Measurements from ENCODE around the gene PCP4.

The PCP4 gene

DNA sequence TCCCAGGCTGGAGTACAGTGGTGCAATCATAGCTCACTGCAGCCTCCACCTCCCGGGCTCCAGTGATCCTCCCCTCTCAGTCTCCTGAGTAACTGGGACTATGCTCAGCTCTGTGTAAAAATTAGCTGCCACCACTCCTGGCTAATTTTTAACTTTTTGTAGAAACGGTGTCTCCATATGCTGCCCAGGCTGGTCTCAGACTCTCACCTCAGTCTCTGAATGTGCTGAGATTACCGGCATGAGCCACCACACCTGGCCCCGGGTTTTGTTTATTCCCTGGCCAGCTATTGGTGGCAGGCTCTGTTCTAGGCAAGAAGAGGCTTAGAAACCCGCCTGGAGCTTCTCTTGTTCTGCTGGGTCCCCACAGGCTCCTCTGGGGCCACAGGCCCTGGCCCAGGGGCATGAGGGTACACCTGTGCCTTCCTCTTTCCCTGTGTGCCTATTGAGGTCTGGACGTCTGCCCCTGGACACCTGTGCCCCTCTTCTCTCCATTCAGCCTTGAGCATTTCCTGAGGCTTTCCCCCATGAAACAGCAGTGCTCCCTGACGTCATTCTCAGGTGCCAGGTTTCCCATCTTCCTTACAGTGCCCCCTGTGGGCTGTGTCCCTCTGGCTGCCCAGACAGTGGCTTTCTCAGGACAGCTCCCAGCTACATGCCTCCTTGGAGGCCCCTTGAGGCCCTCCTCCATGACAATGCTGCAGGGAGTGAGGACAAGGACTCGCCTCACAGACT lies 57.5 kb downstream of the PCP4 start:
- no peak for DNase-seq

DNA sequence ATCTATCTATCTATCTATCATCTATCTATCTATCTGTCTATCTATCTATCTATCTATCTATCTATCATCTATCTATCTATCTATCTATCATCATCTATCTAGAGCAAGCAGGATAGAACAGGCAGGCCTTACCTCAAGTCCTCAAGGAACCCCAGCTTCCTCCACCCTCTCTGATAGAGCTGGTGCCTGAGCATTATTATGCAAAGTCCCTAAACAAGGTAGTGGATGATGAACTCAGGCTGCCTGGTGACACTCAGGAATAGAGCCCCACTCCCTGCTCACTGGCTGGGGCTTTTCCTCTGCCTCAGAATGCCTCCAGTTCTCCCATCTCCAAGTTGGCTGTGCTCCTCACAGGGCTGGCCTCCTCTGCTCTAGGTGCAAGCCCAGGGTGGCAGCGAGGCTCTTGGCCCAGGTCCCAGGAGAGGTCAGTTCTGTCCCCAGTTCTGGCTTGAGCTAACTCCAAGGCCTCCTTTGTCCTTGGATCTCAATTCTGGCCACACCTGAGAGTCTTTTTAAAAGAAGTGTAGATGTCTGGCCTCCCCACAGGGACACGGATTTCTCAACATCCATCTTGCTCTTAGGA lies 60.2 kb downstream of the PCP4 start:
- no peak for DNase-seq

DNA sequence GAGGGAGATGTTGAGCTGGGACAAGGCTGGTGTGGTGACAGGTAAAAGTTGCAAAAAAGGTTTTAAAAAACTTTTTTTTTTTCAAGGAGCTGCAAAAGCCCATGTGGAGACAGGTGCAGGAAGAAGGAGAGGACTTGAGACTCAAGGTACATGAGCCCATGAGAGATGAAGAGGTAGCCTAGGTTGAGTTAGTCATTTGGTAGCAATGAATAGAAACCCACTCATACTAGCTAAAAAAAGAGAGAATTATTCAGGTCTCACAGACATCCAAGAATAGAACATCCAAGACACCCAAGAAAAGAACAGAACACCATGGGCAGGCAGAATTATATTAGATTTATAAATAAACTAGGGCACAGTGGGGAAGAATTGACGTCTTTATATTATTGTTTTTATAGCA lies 65.1 kb downstream of the PCP4 start:
- DNase-seq: no peak

DNA sequence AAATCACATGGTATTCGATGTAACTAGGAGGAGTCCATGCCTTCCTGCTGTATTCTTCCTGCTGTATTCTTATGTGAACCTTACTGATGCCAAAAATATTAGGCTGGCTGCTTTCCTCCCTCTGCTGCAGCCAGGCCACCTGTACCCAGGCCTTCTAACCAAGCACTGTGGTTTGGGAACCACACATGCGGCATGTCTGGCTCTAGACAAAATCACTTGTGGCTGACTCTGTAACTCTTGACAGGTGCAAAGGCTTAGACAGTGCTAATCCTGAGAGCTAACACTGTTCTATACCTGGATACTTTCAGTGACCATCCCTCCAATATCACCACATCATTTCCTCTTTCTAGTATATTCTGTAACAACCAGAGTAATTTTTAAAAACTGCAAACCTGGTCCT lies 67.7 kb downstream of the PCP4 start:
- DNase-seq: no peak

DNA sequence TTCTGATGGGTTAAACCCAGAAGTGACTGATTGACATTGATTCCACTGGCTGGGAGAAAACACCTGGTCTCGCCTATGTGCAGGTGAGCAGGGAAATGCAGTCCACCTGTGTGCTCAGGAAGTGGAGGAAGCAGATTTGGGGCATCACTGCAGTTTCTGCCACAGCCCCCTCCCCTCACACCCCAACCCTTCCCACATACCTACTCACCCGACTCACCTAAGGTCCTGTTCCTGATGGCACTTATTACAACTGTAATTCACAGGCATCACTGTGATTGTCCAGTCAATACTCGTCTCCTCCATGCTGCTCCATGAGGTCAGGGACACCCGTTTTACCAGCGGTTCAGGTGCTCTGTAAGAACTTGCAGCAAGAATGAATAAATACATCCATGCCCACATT lies 68.5 kb downstream of the PCP4 start:
- DNase-seq: no peak

DNA sequence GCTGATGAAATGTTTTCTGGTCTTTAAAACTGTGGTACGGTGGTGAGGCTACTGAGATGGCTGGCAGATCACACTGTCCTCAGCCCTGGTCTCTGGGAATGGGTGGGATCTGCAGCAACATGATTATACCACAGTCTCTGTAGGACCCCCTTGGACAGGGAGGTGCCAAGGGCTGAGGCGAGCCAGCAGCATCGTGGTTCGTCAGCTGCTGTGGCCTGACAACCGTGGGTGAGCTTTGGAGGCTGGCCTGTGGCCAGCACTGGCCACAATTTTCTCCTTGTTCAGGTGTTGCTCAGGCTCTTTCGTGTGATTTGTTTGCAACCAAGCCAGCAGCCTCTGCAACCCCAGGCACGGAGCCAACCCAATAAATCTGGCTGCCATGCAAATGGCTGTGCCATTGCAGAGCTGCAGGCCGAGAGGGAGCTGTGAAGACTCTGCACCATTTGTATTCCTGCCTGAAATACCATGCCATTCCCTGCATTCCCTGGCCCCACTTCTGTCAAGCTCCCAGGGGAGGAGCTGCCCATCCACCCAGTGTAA lies 70.9 kb downstream of the PCP4 start:
- DNase-seq: no peak

DNA sequence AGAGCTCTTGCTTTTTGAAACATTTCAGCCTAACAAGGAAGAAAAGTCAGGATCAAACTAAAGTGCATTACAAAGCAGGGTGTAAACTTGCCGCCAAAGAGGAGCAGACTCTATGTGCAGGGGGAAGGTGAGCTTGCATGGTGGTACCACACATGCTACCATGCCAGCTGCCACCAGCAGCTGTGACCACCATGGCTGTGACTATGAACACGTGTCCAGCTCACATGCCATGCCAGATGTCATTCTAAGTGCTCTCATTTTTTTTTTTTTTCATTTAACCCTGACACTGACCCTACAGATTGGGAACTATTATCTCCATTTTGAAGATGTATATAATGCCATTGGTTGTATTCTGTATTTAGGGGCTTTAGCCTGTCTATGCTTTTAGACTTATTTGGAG lies 79.0 kb downstream of the PCP4 start:
- DNase-seq: no peak

DNA sequence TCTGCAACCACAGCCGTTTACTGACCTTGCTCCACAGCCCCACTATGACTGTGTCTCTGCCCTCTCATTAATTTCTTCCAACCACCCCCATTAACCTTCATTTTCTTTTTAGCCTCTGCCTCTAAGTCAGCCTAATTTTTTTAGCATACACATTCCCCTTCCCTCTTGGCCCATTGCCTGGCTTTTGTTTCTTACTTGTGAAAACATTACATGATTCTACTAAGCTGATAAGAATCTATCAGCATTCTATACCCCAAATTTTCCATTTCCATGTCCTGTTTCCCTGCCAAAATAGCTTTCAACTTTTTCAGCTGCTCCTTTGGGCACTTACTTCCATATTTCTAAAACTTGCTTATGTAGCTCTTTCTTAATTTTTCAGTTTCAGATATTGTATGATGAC lies 79.8 kb downstream of the PCP4 start:
- no peak for DNase-seq

DNA sequence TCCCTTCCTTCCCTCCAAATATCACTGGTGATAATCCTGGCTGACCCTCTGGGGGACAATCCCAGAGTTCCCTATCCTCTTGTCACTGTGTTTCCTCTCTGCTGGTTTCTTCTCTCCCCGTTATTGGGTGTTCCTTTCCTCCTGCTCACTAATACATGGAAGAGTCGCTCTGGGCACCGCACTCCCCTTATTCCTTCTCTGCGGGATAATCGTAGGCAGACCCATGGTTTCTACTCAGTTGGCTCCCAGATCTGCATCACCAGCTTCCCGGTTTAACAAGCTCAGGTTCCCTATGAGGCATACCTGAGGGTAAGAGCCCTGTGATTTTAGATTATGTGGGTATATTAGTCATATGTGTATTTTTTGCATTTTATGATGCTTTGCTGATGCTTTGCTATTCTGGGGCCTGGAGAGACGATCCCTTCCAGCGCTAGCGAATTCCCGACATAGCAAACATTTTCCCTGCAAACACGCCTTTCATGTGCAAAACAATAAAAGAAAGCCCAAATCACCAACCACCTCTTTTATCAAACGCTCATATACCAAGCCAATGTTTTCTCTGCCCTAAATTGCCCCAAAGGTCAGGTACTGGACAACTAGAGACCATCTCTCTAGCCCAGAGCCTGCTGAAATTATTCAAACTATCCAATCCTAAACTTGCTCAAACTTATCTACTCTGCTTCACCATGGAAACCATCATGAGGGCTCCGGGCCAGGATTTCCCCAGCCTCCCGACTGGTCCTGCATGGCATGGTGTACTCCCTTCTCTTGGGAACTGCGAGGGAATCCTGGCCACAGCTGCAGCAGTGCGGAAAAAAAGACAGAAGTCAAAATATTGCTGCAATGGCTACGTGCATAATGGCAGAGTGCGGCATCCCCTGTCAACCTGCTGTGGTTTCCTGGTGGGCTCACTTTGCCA lies 84.2 kb downstream of the PCP4 start:
- no peak for DNase-seq

DNA sequence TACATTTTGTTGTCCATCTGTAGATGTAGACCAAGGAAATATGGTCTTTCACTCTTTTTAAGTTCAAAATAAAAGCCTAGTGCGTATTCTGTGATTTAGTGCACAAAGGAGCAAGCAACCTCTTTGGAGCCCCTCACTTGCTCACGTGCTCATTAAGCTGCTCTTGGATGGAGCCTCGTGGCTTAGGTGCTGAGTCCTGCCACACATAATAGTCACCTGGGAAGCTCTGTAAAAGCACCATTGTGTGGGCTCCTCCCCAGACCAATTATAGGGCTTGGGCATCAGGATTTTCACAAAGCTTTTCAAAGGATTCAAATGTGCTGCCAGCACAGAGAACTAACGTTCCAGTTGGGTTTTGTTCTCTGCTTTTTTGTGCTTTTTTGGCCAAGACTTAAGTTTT lies 85.0 kb downstream of the PCP4 start:
- no peak for DNase-seq

DNA sequence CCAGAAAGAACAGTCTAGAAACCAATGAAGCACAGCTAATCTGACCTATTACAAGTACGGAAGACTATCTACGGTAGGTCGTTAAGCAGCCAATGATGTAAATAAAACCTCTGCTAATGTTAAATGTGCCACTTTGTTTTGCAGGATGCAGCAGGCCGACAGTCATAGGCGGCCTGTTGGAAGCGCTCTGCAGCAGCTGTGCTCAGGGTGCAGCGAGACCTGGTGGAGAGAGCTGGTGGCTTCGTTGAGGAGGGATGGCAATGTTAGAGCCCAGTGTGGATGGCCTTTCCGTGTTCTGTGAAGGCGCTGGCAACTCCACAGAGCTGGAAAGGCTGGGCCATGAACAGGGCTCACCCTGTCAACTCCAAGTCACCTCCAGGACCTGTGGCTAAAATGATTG lies 87.3 kb downstream of the PCP4 start:
- no peak for DNase-seq

DNA sequence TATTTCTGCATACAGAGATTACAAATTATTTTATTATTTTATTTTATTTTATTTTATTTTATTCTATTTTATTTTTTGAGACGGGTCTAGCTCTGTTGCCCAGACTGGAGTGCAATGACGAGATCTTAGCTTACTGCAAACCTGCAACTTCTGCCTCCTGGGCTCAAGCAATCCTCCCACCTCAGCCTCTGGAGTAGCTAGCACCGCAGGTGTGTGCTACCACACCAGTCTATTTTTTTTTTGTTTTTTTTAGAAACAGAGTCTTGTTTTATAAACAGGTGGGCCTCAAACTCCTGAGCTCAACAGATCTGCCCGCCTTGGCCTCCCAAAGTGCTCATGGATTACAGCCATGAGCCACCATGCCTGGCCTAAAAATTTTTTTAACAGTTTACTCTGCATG lies 88.1 kb downstream of the PCP4 start:
- no peak for DNase-seq

DNA sequence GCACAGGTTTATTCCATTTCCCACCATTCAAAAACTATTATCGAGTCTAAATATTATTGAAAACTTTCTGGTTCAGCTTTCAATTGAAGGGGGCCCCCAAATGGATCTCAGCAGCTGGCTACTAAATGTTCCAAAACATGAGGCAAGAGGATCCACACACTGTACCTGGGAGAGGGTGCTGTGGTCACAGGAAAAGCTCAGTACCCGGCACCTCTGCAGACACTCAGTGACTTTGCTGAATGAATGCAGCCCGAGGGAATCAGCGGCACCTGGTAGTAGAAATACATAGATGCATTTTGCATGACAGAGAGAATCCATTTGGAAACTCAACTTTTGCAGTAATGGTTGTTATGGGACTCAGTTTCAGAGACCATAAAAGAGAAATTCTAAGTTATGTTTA lies 89.3 kb downstream of the PCP4 start:
- no peak for DNase-seq

DNA sequence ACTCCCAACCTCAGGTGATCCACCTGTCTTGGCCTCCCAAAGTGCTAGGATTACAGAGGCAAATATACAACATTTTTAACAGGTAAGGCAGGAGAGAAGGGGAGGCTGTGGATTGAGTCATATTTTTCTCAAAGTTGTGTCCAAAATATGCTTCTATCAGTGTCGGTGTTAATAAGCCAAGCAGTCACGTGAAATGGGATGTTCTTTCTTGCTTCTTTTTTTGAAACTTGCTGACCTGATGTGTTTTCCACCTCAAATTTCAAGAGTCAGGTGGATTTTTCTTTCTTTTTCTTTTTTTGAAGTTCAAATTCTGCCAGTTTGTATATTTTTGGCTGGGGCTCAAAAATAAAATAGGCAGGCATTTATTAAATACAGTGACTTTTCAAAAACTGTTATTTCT lies 91.5 kb downstream of the PCP4 start:
- DNase-seq: no peak

DNA sequence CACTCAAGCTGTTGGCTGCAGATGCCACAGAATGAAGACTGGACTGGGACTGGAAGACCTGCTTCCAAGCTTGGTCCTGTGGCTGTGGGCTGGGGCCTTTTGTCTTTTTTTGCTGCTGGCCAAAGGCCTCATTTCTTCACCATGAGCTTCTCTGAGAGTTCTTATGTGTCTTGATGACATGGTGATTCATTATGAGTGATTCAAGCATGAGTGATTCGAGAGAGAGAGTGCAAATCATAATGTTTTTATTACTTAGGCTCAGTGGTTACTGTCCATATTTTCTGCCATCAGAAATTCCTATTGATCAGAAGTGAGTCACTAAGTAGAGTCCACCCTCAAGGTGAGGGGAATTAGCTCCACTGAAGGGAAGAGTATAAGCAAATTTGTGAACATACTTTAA lies 94.0 kb downstream of the PCP4 start:
- no peak for DNase-seq

DNA sequence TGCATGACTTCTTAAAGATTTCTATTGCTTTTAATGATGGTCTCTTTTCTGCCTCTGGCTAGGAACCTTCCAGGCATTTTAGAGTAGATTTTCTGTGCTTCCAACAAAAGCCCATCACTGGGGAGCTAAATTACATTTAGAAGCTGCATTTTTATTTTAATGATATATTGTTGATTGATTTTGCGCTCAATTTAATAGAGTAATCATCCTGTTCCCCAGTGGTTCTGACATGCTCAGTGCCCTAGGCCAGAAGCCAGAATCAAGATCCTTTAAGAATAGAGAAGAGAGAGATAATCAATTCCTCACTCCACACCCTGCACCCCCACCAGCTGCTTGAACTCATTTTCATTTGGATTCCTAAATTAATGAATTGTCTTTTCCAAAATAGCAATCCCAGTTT lies 97.8 kb downstream of the PCP4 start:
- no peak for DNase-seq

DNA sequence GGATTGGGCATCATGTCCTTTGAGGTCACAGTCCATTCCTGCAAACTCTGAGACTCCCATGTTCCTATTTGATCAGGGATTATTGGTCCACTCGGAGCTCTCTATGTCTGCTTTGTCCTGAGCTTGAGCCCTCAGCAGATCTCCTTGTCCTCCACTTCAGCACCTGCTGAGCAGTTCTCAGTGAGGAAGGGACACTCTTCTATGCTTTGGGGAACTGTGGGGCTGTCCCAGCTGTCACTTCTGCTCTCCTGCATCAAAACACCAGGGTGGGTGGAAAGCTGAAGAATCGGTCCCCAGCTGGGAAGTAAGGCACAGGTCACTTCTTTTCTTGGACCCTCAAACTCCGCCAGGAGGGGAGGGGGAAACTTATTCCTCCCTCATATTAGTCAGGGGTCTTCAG lies 99.5 kb downstream of the PCP4 start:
- no peak for DNase-seq

DNA sequence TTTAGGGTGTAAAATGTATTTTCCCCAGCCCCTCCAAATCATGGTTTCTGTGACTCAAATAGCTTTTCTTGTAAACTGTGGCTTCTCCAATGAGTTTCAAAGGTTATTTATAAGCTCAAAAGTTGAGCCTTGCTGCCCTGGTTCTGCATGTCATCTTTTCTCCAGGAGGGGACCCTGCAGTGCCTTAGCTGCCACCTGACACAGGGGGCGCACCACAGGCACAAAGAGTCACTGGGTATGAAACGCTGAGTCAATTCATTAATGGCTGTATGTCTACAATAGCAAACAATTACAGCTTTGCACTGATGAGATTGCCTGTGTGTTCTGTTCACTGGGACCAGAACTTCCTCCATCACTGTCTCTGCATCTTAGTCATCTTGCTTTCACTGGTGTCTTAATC lies 100.8 kb downstream of the PCP4 start:
- DNase-seq: no peak

DNA sequence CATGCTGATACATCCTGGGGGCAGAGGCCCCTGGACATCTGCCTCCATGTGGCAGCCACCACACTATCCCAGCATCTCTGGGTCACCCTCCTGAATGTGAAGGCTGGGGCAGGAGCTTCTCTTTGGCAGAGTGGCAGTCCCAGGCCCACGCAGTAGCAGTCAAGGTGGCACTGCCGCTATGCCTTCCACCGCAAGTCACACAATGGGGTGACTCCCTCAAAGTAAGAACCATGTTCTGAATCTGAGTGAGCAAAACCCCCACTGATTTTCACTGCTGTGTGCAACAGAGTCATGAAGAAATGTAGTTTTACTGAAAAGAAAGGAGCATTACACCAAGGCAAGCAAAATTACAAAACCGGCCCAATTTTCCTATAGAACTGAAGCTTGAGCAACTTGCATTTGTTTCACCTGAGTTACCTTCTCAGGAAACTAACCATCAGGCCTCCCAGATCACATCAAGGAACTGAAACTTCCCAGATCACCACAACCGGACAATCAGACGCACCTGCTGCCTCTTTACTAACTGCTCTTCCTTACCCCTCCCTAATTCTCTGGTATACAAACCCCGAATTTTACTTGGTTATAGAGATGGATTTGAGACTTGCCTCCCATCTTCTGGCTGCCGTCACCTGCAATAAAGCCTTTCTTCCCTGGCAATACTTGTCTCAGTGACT lies 102.6 kb downstream of the PCP4 start:
- DNase-seq: no peak

DNA sequence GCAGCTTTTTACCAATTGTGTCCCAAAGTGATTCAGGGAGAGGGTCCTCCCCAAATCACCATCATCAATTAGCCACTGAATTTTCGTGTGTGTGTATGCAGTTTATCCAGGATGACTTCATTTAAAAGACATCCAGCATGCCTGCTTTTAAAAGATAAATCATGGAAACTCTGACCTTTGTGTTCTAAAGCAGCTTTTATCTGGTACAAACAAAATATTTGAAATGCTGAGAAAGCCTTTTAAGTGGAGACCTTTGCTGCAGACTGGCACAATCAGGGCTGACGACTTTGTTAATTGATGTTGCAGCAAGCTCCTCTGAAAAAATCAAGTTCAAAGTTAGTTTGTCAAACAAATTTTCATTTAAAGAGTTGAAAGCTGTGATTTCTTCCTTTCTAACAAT lies 104.7 kb downstream of the PCP4 start:
- DNase-seq: no peak

DNA sequence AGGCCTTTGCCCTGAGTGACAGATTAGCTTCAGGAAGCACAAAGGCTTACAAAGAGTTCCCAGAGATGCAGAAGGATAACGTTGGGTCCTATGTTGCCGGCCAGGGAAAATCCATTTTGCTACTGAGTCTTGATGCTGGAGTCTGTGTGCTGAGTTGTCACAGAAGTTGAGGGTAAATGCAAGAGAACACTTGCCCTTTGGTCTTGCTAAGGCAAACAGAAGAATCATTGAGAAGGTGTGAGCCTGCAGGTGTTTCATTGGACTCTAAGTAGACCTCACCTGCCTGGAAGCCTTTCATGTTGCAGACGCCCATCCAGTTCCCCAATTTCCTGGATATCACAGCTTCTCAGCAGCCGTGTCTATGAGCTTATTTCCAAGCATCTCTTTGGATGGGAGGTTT lies 105.2 kb downstream of the PCP4 start:
- DNase-seq: no peak

DNA sequence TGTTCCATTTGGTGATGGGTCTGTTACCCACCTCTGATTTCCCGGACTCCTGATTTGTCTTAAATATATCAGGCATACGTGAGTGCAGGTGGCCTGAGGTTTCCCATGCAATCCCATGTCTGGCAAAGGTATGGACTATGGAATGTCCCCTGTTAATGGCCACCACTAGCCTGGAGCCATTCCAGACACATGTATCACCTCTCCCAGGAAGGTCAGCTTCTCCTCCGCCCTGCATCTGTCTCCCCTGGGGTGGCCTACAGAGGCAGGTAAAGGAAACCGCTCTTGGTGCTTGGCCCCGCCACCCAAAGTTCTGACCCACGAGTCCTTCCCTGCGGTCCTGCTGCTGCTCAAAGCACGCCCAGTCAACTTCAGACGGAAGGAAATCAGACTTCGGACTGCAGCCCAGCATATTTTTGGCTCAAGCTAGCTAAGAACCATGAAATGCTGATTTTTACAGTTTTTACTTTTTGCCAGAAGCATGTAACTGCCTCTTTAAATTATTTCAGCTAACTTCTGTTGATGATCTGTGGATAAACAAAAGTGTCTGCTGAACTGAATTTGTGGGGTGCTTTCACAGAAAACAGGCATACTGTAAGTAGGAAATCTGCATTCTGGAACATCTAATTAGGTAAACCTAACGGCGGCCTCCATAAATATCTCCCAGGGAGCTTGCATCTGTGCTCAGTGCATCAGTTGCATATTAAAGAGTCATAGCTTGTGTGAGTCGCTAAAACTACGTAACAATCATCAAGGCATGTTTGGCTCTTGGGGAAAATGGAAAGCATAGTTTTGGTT lies 105.9 kb downstream of the PCP4 start:
- DNase-seq: no peak
